ENCODE data around the gene VAMP3. TPM values are rescaled to one million over a fixed set of nuclear protein-coding genes. Genes with fewer than 3 reads are reported as not detected.

VAMP3 gene
- polyA plus RNA-seq, 1 donor from 2014 or later: 20.2 TPM

DNA sequence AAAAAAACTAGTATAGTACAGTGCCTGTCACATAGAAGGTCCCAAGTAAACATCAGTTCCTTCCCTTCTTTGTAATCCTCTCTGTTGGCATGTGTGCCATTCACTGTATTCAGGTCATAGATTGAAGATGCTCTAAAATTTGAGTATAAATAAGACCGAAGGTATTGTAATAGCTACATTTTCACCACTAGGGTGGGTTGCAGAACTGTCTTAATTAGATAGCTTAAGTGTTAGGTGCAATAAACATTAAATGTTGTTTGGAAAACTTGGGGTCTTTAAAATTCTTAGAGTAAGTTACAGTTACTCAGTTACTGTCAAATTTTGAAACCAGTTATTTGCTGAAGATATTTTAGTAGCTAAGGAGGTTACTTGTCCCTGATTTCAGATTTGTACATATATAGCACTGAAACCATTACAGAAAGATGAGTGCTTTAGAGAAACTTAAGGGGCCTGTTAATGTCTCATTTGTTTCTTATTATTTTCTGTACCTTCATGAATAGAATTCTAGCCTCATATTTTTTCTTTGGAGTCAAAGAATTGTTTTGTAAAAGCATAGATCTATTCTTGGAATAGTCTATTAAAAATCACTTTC is 37.3 kb downstream of the VAMP3 start:
- Histone ChIP-seq H3K27me3 (ENCODE audit: insufficient read depth, low read depth, low read length) (no peaks in the 10 kb centered on the region), H4K20me1 (ENCODE audit: insufficient read depth) (no peaks in the 10 kb centered on the region), H3K79me2 (replicated peaks; ENCODE audit: insufficient read depth, low read length) (no peaks in the 10 kb centered on the region), H3F3A (ENCODE audit: insufficient read depth, low read length, poor library complexity, severe bottlenecking) (no peaks in the 10 kb centered on the region), H3K9me3 (ENCODE audit: low read length) (no peaks in the 10 kb centered on the region), H3K36me3 (ENCODE audit: insufficient read depth, low read length) (no peaks in the 10 kb centered on the region), H3K27ac (ENCODE audit: low read length) (no peak overlapping the region), H3K9ac (ENCODE audit: low read length) (no peak overlapping the region), H2AFZ (ENCODE audit: low read depth, low read length) (no peak overlapping the region), H3K9me2 (ENCODE audit: insufficient read depth, low read length) (no peaks in the 10 kb centered on the region), H3K4me3 (ENCODE audit: low read length) (no peak overlapping the region), H3K4me2 (ENCODE audit: low read length) (no peak overlapping the region)
- no peak for TF ChIP-seq RAD21 (conservative IDR thresholded peaks at IDR 0.05)
- TF ChIP-seq, protein P1, sequence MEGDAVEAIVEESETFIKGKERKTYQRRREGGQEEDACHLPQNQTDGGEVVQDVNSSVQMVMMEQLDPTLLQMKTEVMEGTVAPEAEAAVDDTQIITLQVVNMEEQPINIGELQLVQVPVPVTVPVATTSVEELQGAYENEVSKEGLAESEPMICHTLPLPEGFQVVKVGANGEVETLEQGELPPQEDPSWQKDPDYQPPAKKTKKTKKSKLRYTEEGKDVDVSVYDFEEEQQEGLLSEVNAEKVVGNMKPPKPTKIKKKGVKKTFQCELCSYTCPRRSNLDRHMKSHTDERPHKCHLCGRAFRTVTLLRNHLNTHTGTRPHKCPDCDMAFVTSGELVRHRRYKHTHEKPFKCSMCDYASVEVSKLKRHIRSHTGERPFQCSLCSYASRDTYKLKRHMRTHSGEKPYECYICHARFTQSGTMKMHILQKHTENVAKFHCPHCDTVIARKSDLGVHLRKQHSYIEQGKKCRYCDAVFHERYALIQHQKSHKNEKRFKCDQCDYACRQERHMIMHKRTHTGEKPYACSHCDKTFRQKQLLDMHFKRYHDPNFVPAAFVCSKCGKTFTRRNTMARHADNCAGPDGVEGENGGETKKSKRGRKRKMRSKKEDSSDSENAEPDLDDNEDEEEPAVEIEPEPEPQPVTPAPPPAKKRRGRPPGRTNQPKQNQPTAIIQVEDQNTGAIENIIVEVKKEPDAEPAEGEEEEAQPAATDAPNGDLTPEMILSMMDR (IDR thresholded peaks at IDR 0.05; ENCODE audit: poor library complexity, severe bottlenecking): peak; percentile 51
- TF ChIP-seq POLR2AphosphoS5 (IDR thresholded peaks at IDR 0.05): no peak
- TF ChIP-seq EZH2 (IDR thresholded peaks at IDR 0.05; ENCODE audit: borderline replicate concordance, insufficient read depth, low read length, poor library complexity, severe bottlenecking): no peak
- no peak for TF ChIP-seq MXI1 (conservative IDR thresholded peaks at IDR 0.05; ENCODE audit: poor library complexity, severe bottlenecking)
- no peak for TF ChIP-seq TAF1 (IDR thresholded peaks at IDR 0.05; ENCODE audit: low read depth)
- peak; percentile 15 for TF ChIP-seq SMC3 (conservative IDR thresholded peaks at IDR 0.05; ENCODE audit: poor library complexity)
- TF ChIP-seq, protein P2, sequence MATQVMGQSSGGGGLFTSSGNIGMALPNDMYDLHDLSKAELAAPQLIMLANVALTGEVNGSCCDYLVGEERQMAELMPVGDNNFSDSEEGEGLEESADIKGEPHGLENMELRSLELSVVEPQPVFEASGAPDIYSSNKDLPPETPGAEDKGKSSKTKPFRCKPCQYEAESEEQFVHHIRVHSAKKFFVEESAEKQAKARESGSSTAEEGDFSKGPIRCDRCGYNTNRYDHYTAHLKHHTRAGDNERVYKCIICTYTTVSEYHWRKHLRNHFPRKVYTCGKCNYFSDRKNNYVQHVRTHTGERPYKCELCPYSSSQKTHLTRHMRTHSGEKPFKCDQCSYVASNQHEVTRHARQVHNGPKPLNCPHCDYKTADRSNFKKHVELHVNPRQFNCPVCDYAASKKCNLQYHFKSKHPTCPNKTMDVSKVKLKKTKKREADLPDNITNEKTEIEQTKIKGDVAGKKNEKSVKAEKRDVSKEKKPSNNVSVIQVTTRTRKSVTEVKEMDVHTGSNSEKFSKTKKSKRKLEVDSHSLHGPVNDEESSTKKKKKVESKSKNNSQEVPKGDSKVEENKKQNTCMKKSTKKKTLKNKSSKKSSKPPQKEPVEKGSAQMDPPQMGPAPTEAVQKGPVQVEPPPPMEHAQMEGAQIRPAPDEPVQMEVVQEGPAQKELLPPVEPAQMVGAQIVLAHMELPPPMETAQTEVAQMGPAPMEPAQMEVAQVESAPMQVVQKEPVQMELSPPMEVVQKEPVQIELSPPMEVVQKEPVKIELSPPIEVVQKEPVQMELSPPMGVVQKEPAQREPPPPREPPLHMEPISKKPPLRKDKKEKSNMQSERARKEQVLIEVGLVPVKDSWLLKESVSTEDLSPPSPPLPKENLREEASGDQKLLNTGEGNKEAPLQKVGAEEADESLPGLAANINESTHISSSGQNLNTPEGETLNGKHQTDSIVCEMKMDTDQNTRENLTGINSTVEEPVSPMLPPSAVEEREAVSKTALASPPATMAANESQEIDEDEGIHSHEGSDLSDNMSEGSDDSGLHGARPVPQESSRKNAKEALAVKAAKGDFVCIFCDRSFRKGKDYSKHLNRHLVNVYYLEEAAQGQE (IDR thresholded peaks at IDR 0.05; ENCODE audit: borderline replicate concordance): no peak
- no peak for TF ChIP-seq EP300 (conservative IDR thresholded peaks at IDR 0.05; ENCODE audit: poor library complexity, severe bottlenecking)

DNA sequence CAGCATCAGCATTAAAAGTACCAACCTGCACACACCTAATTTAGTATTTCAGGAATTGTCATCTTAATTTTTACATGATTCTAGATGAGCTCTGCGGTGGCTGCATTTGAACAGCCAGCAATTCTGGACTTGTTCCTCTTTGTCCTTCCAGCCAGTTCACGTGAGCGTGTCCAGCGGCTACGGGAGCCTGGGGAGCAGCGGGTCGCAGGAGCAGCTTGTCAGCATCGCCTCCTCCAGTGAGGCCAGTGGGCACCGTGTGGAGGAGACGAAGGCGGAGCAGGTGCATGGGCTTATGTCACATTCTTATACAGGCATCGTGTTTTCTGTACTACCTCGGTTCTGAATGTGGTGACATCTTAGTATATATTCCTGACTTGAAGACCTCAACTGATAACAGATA is 38.6 kb downstream of the VAMP3 start:
- Histone ChIP-seq H3K9me3 (ENCODE audit: low read length) (peaks cover 4% of the 10 kb centered on the region), H3K4me2 (ENCODE audit: low read length) (no peak overlapping the region), H3K36me3 (ENCODE audit: insufficient read depth, low read length) (no peaks in the 10 kb centered on the region), H3K79me2 (replicated peaks; ENCODE audit: insufficient read depth, low read length) (no peaks in the 10 kb centered on the region), H2AFZ (ENCODE audit: low read depth, low read length) (no peak overlapping the region), H3K27me3 (ENCODE audit: insufficient read depth, low read depth, low read length) (no peaks in the 10 kb centered on the region), H3K9me2 (ENCODE audit: insufficient read depth, low read length) (no peaks in the 10 kb centered on the region), H3K4me3 (ENCODE audit: low read length) (no peak overlapping the region), H4K20me1 (ENCODE audit: insufficient read depth) (no peaks in the 10 kb centered on the region), H3K27ac (ENCODE audit: low read length) (no peak overlapping the region), H3F3A (ENCODE audit: insufficient read depth, low read length, poor library complexity, severe bottlenecking) (no peaks in the 10 kb centered on the region), H3K9ac (ENCODE audit: low read length) (no peak overlapping the region)
- TF ChIP-seq SMC3 (conservative IDR thresholded peaks at IDR 0.05; ENCODE audit: poor library complexity): no peak
- no peak for TF ChIP-seq POLR2AphosphoS5 (IDR thresholded peaks at IDR 0.05)
- no peak for TF ChIP-seq EP300 (conservative IDR thresholded peaks at IDR 0.05; ENCODE audit: poor library complexity, severe bottlenecking)
- no peak for TF ChIP-seq RAD21 (conservative IDR thresholded peaks at IDR 0.05)
- TF ChIP-seq, protein P1 (IDR thresholded peaks at IDR 0.05; ENCODE audit: poor library complexity, severe bottlenecking): no peak
- TF ChIP-seq EZH2 (IDR thresholded peaks at IDR 0.05; ENCODE audit: borderline replicate concordance, insufficient read depth, low read length, poor library complexity, severe bottlenecking): no peak
- TF ChIP-seq MXI1 (conservative IDR thresholded peaks at IDR 0.05; ENCODE audit: poor library complexity, severe bottlenecking): no peak

All from neural cell (in vitro differentiated cells).